CD14-positive monocyte (primary cell): ENCODE results near the gene PLCB1. TPM values are rescaled to one million over a fixed set of nuclear protein-coding genes. Genes with fewer than 3 reads are reported as not detected.
A peak's percentile ranks its signal among the peaks of the same experiment; 100 is the strongest.

Experiments used
- DNase-seq, 3 donors: peaks; one replicate each; pipeline ENCODE4 v3.0.0-alpha.2; 2011 to 2022
- H2AFZ ChIP-seq: 2 replicates; pipeline ENCODE4 v1.6.0; 2012; ENCODE audit warnings: mild to moderate bottlenecking, low read depth, low read length, inconsistent platforms; ENCODE audit not compliant: insufficient read depth, poor library complexity, severe bottlenecking
- H3K27ac ChIP-seq, 2 donors: 1 replicate in 1 of 2; 2 replicates in 1 of 2; pipeline ENCODE4 v1.5.1; 2012 to 2013; ENCODE audit warnings: low read length in 2 of 2, control low read depth in 1 of 2, inconsistent platforms in 1 of 2, low read depth in 1 of 2, mild to moderate bottlenecking in 1 of 2
- H3K27me3 ChIP-seq, 2 donors: one replicate each; pipeline versions ENCODE4 v1.6.0 to v1.6.1; 2011 to 2013; ENCODE audit warnings: low read length in 2 of 2; ENCODE audit not compliant: control insufficient read depth in 2 of 2, insufficient read depth in 2 of 2
- H3K36me3 ChIP-seq, 2 donors: replicated peaks in 1 of 2; 1 replicate in 1 of 2; 2 replicates in 1 of 2; pipeline versions ENCODE4 v1.5.1 to v1.6.1; 2012 to 2013; ENCODE audit warnings: low read length in 2 of 2, control low read depth in 1 of 2, inconsistent platforms in 1 of 2, mild to moderate bottlenecking in 1 of 2; ENCODE audit not compliant: insufficient read depth in 2 of 2, control insufficient read depth in 1 of 2
- H3K4me1 ChIP-seq, 2 donors: 1 replicate in 1 of 2; 2 replicates in 1 of 2; pipeline versions ENCODE4 v1.5.1 to v1.6.1; 2012 to 2013; ENCODE audit warnings: low read length in 2 of 2, control low read depth in 1 of 2, inconsistent platforms in 1 of 2, mild to moderate bottlenecking in 1 of 2, moderate library complexity in 1 of 2; ENCODE audit not compliant: insufficient read depth in 2 of 2, control insufficient read depth in 1 of 2
- H3K4me2 ChIP-seq: replicated peaks from 2 replicates; pipeline ENCODE3; 2012; ENCODE audit warnings: low read length, moderate library complexity, mild to moderate bottlenecking; ENCODE audit not compliant: poor library complexity, severe bottlenecking; ENCODE audit errors: extremely low read depth
- H3K4me3 ChIP-seq, 3 experiments: fragments of 200-600 bp in 1 of 3; sonication (generic) in 1 of 3; replicated peaks in 1 of 3; 1 replicate in 2 of 3; 2 replicates in 1 of 3; pipeline ENCODE4 v1.5.1; 2011 to 2013; ENCODE audit warnings: low read length in 3 of 3, mild to moderate bottlenecking in 3 of 3, control low read depth in 2 of 3, low read depth in 2 of 3, inconsistent platforms in 1 of 3, moderate library complexity in 1 of 3
- H3K79me2 ChIP-seq: 2 replicates; pipeline ENCODE4 v1.6.0; 2012; ENCODE audit warnings: mild to moderate bottlenecking, control low read depth, inconsistent platforms, low read length, moderate library complexity; ENCODE audit not compliant: insufficient read depth
- H3K9ac ChIP-seq: 2 replicates; pipeline ENCODE4 v1.6.0; 2017; ENCODE audit warnings: low read length, mild to moderate bottlenecking; ENCODE audit not compliant: insufficient read depth, poor library complexity, severe bottlenecking
- H3K9me3 ChIP-seq, 2 donors: replicated peaks in 1 of 2; 1 replicate in 1 of 2; 2 replicates in 1 of 2; pipeline versions ENCODE4 v1.5.1 to v1.6.1; 2012 to 2013; ENCODE audit warnings: low read length in 2 of 2, control low read depth in 1 of 2; ENCODE audit not compliant: control insufficient read depth in 1 of 2, insufficient read depth in 1 of 2
- H4K20me1 ChIP-seq: 2 replicates; pipeline ENCODE4 v1.6.0; 2012; ENCODE audit warnings: mild to moderate bottlenecking, low read length, control low read depth, moderate library complexity; ENCODE audit not compliant: insufficient read depth
- H3K27ac Mint-ChIP-seq, 7 donors: one replicate each; pipeline ENCODE4 v1.8.0; 2020; ENCODE audit warnings: mild to moderate bottlenecking in 7 of 7, mixed read lengths in 7 of 7, moderate library complexity in 6 of 7, inconsistent platforms in 2 of 7
- H3K27me3 Mint-ChIP-seq, 3 donors: one replicate each; pipeline ENCODE4 v1.8.0; 2021 to 2022; ENCODE audit warnings: low read depth in 3 of 3, mild to moderate bottlenecking in 3 of 3, mixed read lengths in 3 of 3, moderate library complexity in 3 of 3, inconsistent platforms in 1 of 3
- H3K36me3 Mint-ChIP-seq, 2 donors: one replicate each; pipeline ENCODE4 v1.8.0; 2020; ENCODE audit warnings: mixed read lengths in 2 of 2, inconsistent platforms in 1 of 2, mild to moderate bottlenecking in 1 of 2
- H3K4me1 Mint-ChIP-seq: one replicate; pipeline ENCODE4 v1.8.0; 2020; ENCODE audit warnings: mild to moderate bottlenecking, mixed read lengths
- H3K4me3 Mint-ChIP-seq, 2 donors: one replicate each; pipeline ENCODE4 v1.8.0; 2020; ENCODE audit warnings: mild to moderate bottlenecking in 2 of 2, mixed read lengths in 2 of 2, moderate library complexity in 1 of 2
- H3K9me3 Mint-ChIP-seq, 7 donors: one replicate each; pipeline ENCODE4 v1.8.0; 2020 to 2022; ENCODE audit warnings: mixed read lengths in 7 of 7, mild to moderate bottlenecking in 6 of 7, moderate library complexity in 6 of 7, inconsistent platforms in 2 of 7
- CTCF ChIP-seq: fragments of 200-600 bp; IDR thresholded peaks from one replicate; pipeline ENCODE4 v1.8.0; 2022; ENCODE audit warnings: antibody characterized with exemption, mild to moderate bottlenecking
- WGBS: methylation state at CpG from one replicate; pipeline ENCODE4 v1.1.5; 2013; ENCODE audit warnings: missing lambda C conversion rate; ENCODE audit not compliant: insufficient coverage; 5-methylcytosine and 5-hydroxymethylcytosine counted together
- intact Hi-C, 2 donors: fragments of 100-400 bp; cut with micrococcal nuclease; formaldehyde crosslinking; loops; one replicate each; pipeline versions ENCODE4 v1.15.0 to v1.15.1; 2023
- polyA plus RNA-seq, 3 donors: library from polyadenylated mRNA; depleted of rRNA in 1 of 3; unstranded in 2 of 3; stranded (reverse) in 1 of 3; fragments of 300-500 nt in 2 of 3; fragments of >200 nt in 1 of 3; fragmentation: Illumina TruSeq in 2 of 3; gene quantifications; 1 replicate in 2 of 3; 2 replicates in 1 of 3; pipeline ENCODE4 v1.2.3, GENCODE V29; 2012 to 2021

The PLCB1 gene
- polyA plus RNA-seq, 3 donors, result 8.6 to 16.4 (median 13.2) TPM

GRCh38 chr20:8522168-8522567, 390.1 kb downstream of the PLCB1 start:
- 93% methylated on average over 2 of the region's 4 CpGs for WGBS
- Mint-ChIP-seq H3K36me3 (no peaks in the 10 kb centered on the region), H3K27me3 (no peaks in the 10 kb centered on the region), H3K4me1 (peaks cover 23% of the 10 kb centered on the region), H3K27ac (no peak overlapping the region), H3K9me3 (no peaks in the 10 kb centered on the region), H3K4me3 (no peak overlapping the region)
- Histone ChIP-seq H4K20me1 (no peaks in the 10 kb centered on the region), H3K9me3 (no peaks in the 10 kb centered on the region), H3K4me3 (no peak overlapping the region), H3K79me2 (no peaks in the 10 kb centered on the region), H3K27me3 (no peaks in the 10 kb centered on the region), H3K4me2 (no peak overlapping the region), H3K9ac (no peak overlapping the region), H2AFZ (no peak overlapping the region), H3K27ac (no peak overlapping the region), H3K36me3 (no peaks in the 10 kb centered on the region), H3K4me1 (peaks cover 14 to 15% of the 10 kb centered on the region in 2 donors)
- intact Hi-C loops, result loop anchor here in 1 of 2 donors (10.0 kb wide), 1 partner anchor 67 kb away; no protein-coding TSS in a partner anchor
- DNase-seq, result no peak
- TF ChIP-seq CTCF, result no peak

- TF ChIP-seq CTCF, result peak; percentile 62
- H3K4me1 ChIP-seq, result peaks cover 19 to 28% of the 10 kb centered on the region in 2 donors
- H2AFZ ChIP-seq, result no peak overlapping the region
- H3K4me2 ChIP-seq, result no peak overlapping the region
- Mint-ChIP-seq H3K9me3 (no peaks in the 10 kb centered on the region), H3K36me3 (no peaks in the 10 kb centered on the region), H3K27ac (peak overlapping the region in 2 of 7 donors; percentile 3 to 33), H3K27me3 (no peaks in the 10 kb centered on the region), H3K4me3 (no peak overlapping the region), H3K4me1 (peaks cover 35% of the 10 kb centered on the region)
- no peaks in the 10 kb centered on the region for H3K27me3 ChIP-seq
- peak; percentile 25 to 31 (median 30) for DNase-seq
- no peak overlapping the region for H3K27ac ChIP-seq
- no peaks in the 10 kb centered on the region for H3K36me3 ChIP-seq
- H3K9ac ChIP-seq, result no peak overlapping the region
- no peak overlapping the region for H3K4me3 ChIP-seq
- no peaks in the 10 kb centered on the region for H4K20me1 ChIP-seq
- H3K9me3 ChIP-seq, result no peaks in the 10 kb centered on the region
- intact Hi-C loops, result loop anchor here in 1 of 2 donors (10.0 kb wide), 1 partner anchor 69 kb away; no protein-coding TSS in a partner anchor
- 100% methylated on average over 1 of the region's 5 CpGs for WGBS
- H3K79me2 ChIP-seq, result no peaks in the 10 kb centered on the region
These were observed 391.6 kb downstream of the PLCB1 start for GRCh38 chr20:8523684-8524083.
